Endothelial cell of umbilical vein (primary cell): Measurements from ENCODE around the gene RASAL3.

Experiments
- EZH2 ChIP-seq: IDR thresholded peaks from 2 replicates; pipeline ENCODE4 v1.6.1; 2012; ENCODE audit warnings: borderline replicate concordance, low read depth, mild to moderate bottlenecking, moderate library complexity, low read length, inconsistent platforms; ENCODE audit not compliant: severe bottlenecking
- JUN ChIP-seq: IDR thresholded peaks from 2 replicates; pipeline ENCODE4 v1.6.1; 2011; ENCODE audit warnings: borderline replicate concordance, low read depth; ENCODE audit not compliant: insufficient read length, insufficient read depth
- MYC ChIP-seq: IDR thresholded peaks from one replicate; pipeline ENCODE4 v1.6.1; 2011; ENCODE audit warnings: mild to moderate bottlenecking, low read depth, low read length
- POLR2A ChIP-seq: IDR thresholded peaks from 2 replicates; pipeline ENCODE4 v1.6.1; 2012; ENCODE audit warnings: low read depth, mild to moderate bottlenecking, control low read depth, low read length
- POLR2AphosphoS5 ChIP-seq: IDR thresholded peaks from 2 replicates; pipeline ENCODE4 v1.6.1; 2012; ENCODE audit warnings: low read depth, mild to moderate bottlenecking, control low read depth, low read length, moderate library complexity; ENCODE audit not compliant: insufficient read depth
- TF ChIP-seq, protein P1 (sequence below), 2 donors: IDR thresholded peaks; 1 replicate in 1 of 2; 2 replicates in 1 of 2; pipeline ENCODE4 v1.5.1; 2011; ENCODE audit warnings: low read length in 2 of 2, mild to moderate bottlenecking in 2 of 2, moderate library complexity in 2 of 2, control low read depth in 1 of 2, inconsistent platforms in 1 of 2, low read depth in 1 of 2; ENCODE audit not compliant: insufficient read depth in 1 of 2; ENCODE audit errors: extremely low read depth in 1 of 2

DNA sequence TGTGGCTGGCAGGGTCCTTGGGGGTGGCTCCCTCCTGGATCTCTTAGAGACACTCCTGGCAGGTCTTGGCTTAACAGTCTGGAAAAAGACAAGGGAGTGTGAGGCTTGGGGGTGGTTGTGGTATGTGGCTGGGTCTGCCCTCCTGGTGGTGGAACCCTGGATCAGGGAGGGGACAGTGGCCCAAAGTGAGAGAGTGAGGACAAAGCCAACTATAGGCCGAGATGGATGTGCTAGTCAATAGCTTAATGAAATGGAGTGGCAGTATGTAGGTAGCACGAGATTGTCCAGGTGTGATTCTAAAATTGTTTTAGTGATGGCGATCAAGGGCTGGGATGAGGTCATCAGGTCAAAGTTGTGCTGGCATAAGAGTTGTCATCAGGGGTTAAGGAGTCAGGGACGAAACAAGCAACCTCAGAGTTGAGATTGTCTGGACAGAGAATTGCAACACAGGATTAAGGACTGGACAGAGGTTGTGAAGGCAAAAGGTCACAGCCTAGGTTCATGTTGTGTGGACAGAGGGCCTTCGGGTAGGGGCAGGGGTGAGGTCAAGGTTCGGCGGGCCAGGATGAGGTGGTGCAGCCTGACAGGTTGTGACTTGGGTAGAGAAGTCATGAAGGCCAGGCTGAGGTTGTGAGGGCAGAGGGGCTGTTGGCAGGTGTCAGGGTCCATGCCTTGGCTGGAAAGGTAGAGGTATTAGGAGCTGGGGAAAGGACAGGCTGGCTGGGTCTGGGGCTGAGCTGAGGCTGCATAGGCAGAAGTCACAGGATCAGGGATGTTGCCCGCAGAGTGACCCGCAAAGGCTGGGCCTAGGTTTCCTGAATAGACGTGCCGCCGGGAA, 4.5 kb upstream of the RASAL3 start:
- TF ChIP-seq, protein P1, sequence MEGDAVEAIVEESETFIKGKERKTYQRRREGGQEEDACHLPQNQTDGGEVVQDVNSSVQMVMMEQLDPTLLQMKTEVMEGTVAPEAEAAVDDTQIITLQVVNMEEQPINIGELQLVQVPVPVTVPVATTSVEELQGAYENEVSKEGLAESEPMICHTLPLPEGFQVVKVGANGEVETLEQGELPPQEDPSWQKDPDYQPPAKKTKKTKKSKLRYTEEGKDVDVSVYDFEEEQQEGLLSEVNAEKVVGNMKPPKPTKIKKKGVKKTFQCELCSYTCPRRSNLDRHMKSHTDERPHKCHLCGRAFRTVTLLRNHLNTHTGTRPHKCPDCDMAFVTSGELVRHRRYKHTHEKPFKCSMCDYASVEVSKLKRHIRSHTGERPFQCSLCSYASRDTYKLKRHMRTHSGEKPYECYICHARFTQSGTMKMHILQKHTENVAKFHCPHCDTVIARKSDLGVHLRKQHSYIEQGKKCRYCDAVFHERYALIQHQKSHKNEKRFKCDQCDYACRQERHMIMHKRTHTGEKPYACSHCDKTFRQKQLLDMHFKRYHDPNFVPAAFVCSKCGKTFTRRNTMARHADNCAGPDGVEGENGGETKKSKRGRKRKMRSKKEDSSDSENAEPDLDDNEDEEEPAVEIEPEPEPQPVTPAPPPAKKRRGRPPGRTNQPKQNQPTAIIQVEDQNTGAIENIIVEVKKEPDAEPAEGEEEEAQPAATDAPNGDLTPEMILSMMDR (IDR thresholded peaks at IDR 0.05; ENCODE audit: extremely low read depth in 1 of 2, insufficient read depth in 1 of 2, low read depth in 1 of 2, low read length in 2 of 2) = no peak
- TF ChIP-seq POLR2AphosphoS5 (no peak), POLR2A (no peak), EZH2 (no peak), JUN (no peak), MYC (no peak)
